HEK293 (cell line): ENCODE measurements around the gene EEF1AKMT2.
A peak's percentile ranks its signal among the peaks of the same experiment; 100 is the strongest.

Experiments
- CTCF ChIA-PET: fragments of 350-600 bp; formaldehyde crosslinking; extraction: SDS; loops from one replicate; lab custom pipeline; 2021; ENCODE audit warnings: antibody characterized with exemption; lab: Yijun Ruan, JAX
- POLR2A ChIA-PET: fragments of 300-600 bp; formaldehyde crosslinking; extraction: SDS; loops from one replicate; lab custom pipeline; 2020; ENCODE audit warnings: antibody characterized with exemption, inconsistent platforms; lab: Yijun Ruan, JAX
- H3K27ac ChIP-seq: fragments of 200-500 bp; sonication (Bioruptor generic); 2 replicates; pipeline ENCODE4 v1.5.1; 2014; ENCODE audit warnings: low read depth, low read length, control low read depth, inconsistent platforms; ENCODE audit errors: extremely low read depth
- H3K36me3 ChIP-seq, 2 experiments: fragments of 200-500 bp in 1 of 2; sonication (Bioruptor generic) in 1 of 2; 1 replicate in 1 of 2; 2 replicates in 1 of 2; pipeline ENCODE4 v1.5.1; 2014 to 2017; ENCODE audit warnings: inconsistent platforms in 2 of 2, low read length in 2 of 2; ENCODE audit not compliant: control insufficient read depth in 2 of 2, insufficient read depth in 1 of 2
- H3K4me1 ChIP-seq: fragments of 200-500 bp; sonication (Bioruptor generic); 2 replicates; pipeline ENCODE4 v1.5.1; 2014; ENCODE audit warnings: mild to moderate bottlenecking, low read length, inconsistent platforms; ENCODE audit not compliant: control insufficient read depth, insufficient read depth
- H3K4me3 ChIP-seq: 2 replicates; pipeline ENCODE4 v1.5.1; 2011; ENCODE audit warnings: low read depth, mild to moderate bottlenecking, control low read depth, low read length, moderate library complexity
- H3K9me3 ChIP-seq: fragments of 200-500 bp; sonication (Bioruptor generic); 2 replicates; pipeline ENCODE4 v1.5.1; 2014; ENCODE audit warnings: low read depth, low read length, inconsistent platforms; ENCODE audit not compliant: control insufficient read depth, insufficient read depth
- EGR2 ChIP-seq: fragments of 450-650 bp; formaldehyde crosslinking; IDR thresholded peaks from 2 replicates; pipeline ENCODE4 v1.5.1; 2016; ENCODE audit warnings: low read depth, missing biosample characterization, missing genetic modification characterization
- INSM2 ChIP-seq: fragments of 450-650 bp; formaldehyde crosslinking; IDR thresholded peaks from 2 replicates; pipeline ENCODE4 v1.5.1; 2016; ENCODE audit warnings: missing biosample characterization, missing genetic modification characterization
- WT1 ChIP-seq: fragments of 450-650 bp; formaldehyde crosslinking; IDR thresholded peaks from 2 replicates; pipeline ENCODE4 v1.5.1; 2016; ENCODE audit warnings: missing biosample characterization, missing genetic modification characterization
- ZFHX2 ChIP-seq: fragments of 450-650 bp; formaldehyde crosslinking; conservative IDR thresholded peaks from 2 replicates; pipeline ENCODE4 v1.5.1; 2016; ENCODE audit warnings: missing biosample characterization, missing genetic modification characterization
- ZIC2 ChIP-seq: fragments of 450-650 bp; formaldehyde crosslinking; IDR thresholded peaks from 2 replicates; pipeline ENCODE4 v1.5.1; 2016; ENCODE audit warnings: missing biosample characterization, missing genetic modification characterization
- ZNF114 ChIP-seq: fragments of 450-650 bp; formaldehyde crosslinking; IDR thresholded peaks from 2 replicates; pipeline ENCODE4 v1.5.0; 2017; ENCODE audit warnings: missing biosample characterization, missing genetic modification characterization
- ZNF132 ChIP-seq: fragments of 450-650 bp; formaldehyde crosslinking; IDR thresholded peaks from 2 replicates; pipeline ENCODE4 v1.5.1; 2017; ENCODE audit warnings: missing biosample characterization, missing genetic modification characterization, borderline replicate concordance
- ZNF155 ChIP-seq: fragments of 450-650 bp; formaldehyde crosslinking; IDR thresholded peaks from 2 replicates; pipeline ENCODE4 v1.5.1; 2016; ENCODE audit warnings: missing biosample characterization, missing genetic modification characterization
- ZNF184 ChIP-seq: fragments of 450-650 bp; IDR thresholded peaks from 2 replicates; pipeline ENCODE4 v1.5.1; 2018; ENCODE audit warnings: missing biosample characterization, mild to moderate bottlenecking, missing genetic modification characterization
- ZNF423 ChIP-seq: fragments of 450-650 bp; formaldehyde crosslinking; IDR thresholded peaks from 2 replicates; pipeline ENCODE4 v1.5.1; 2016; ENCODE audit warnings: missing biosample characterization, missing genetic modification characterization
- ZNF433 ChIP-seq: fragments of 450-650 bp; formaldehyde crosslinking; IDR thresholded peaks from 2 replicates; pipeline ENCODE4 v1.5.1; 2016; ENCODE audit warnings: missing biosample characterization, missing genetic modification characterization, low read depth
- ZNF626 ChIP-seq: fragments of 450-650 bp; sonication (Bioruptor Pico); formaldehyde crosslinking; IDR thresholded peaks from 2 replicates; pipeline ENCODE4 v1.5.1; 2018; ENCODE audit warnings: missing biosample characterization, missing genetic modification characterization, inconsistent platforms
- ZNF670 ChIP-seq: fragments of 450-650 bp; formaldehyde crosslinking; IDR thresholded peaks from 2 replicates; pipeline ENCODE4 v1.5.1; 2016; ENCODE audit warnings: missing biosample characterization, missing genetic modification characterization, low read depth

The EEF1AKMT2 gene

GRCh38 chr10:124730790-124731189, 60.9 kb downstream of the EEF1AKMT2 start:
- H3K9me3 ChIP-seq = no peaks in the 10 kb centered on the region
- no peak overlapping the region for H3K4me3 ChIP-seq
- no peaks in the 10 kb centered on the region for H3K4me1 ChIP-seq
- ChIA-PET POLR2A (no interaction called here), CTCF (interaction anchor here (0.6 to 2.6 kb wide), 3 partner anchors 11 to 791 kb away, joined by 3 to 10 read pairs (median 3); no protein-coding TSS in a partner anchor)
- peaks cover 0 to 43% of the 10 kb centered on the region in 2 experiments; a peak in 1 of 3 replicates for H3K36me3 ChIP-seq
- TF ChIP-seq ZFHX2 (no peak), ZNF155 (no peak), WT1 (tag by site-specific recombination) (no peak), ZNF132 (tag by site-specific recombination) (no peak), ZNF114 (tag by site-specific recombination) (no peak), ZNF670 (tag by site-specific recombination) (no peak), ZNF184 (no peak)
- H3K27ac ChIP-seq = no peak overlapping the region

GRCh38 chr10:124728830-124729661, 62.6 kb downstream of the EEF1AKMT2 start:
- Histone ChIP-seq H3K9me3 (no peaks in the 10 kb centered on the region), H3K4me1 (no peaks in the 10 kb centered on the region), H3K4me3 (no peak overlapping the region), H3K27ac (no peak overlapping the region), H3K36me3 (peaks cover 0 to 49% of the 10 kb centered on the region in 2 experiments; a peak in 1 of 3 replicates)
- TF ChIP-seq ZNF626 (tag by site-specific recombination) (no peak), INSM2 (no peak)
- POLR2A ChIA-PET = no interaction called here
- CTCF ChIA-PET = interaction anchor here (1.2 to 2.6 kb wide), 3 partner anchors 12 to 41 kb away, joined by 3 to 10 read pairs (median 3); no protein-coding TSS in a partner anchor

GRCh38 chr10:124728071-124728829, 63.4 kb downstream of the EEF1AKMT2 start:
- Histone ChIP-seq H3K36me3 (peaks cover 0 to 48% of the 10 kb centered on the region in 2 experiments; a peak in 1 of 3 replicates), H3K27ac (no peak overlapping the region), H3K4me1 (no peaks in the 10 kb centered on the region), H3K4me3 (no peak overlapping the region), H3K9me3 (no peaks in the 10 kb centered on the region)
- CTCF ChIA-PET = interaction anchor here (1.2 to 1.3 kb wide), 2 partner anchors 13 to 40 kb away, joined by 3 read pairs; no protein-coding TSS in a partner anchor
- TF ChIP-seq ZIC2 (tag by site-specific recombination) = peak; percentile 43; the same call in 1 of the 2 replicates
- peak; percentile 72 for TF ChIP-seq ZFHX2
- no peak for TF ChIP-seq ZNF433 (tag by site-specific recombination)
- peak; percentile 67 for TF ChIP-seq EGR2
- POLR2A ChIA-PET = no interaction called here

- H3K4me1 ChIP-seq = no peaks in the 10 kb centered on the region
- H3K27ac ChIP-seq = no peak overlapping the region
- CTCF ChIA-PET = interaction anchor here (1.2 kb wide), 1 partner anchor 14 kb away, joined by 3 read pairs; no protein-coding TSS in a partner anchor
- H3K4me3 ChIP-seq = no peak overlapping the region
- H3K9me3 ChIP-seq = no peaks in the 10 kb centered on the region
- no peak for TF ChIP-seq ZNF423 (tag by site-specific recombination)
- POLR2A ChIA-PET = no interaction called here
- peaks cover 0 to 43% of the 10 kb centered on the region in 2 experiments; a peak in 1 of 3 replicates for H3K36me3 ChIP-seq
These were observed 64.2 kb downstream of the EEF1AKMT2 start for GRCh38 chr10:124727361-124727960.
